GM15510 (cell line): ENCODE results near the gene ABT1.

ENCODE experiments used
- POLR2A ChIP-seq: IDR thresholded peaks from 3 replicates; pipeline ENCODE4 v1.6.1; 2011; ENCODE audit warnings: borderline replicate concordance; ENCODE audit not compliant: insufficient read length; ENCODE audit errors: extremely low read depth

The ABT1 gene

GRCh38 chr6:26568601-26569432 is 27.9 kb upstream of the ABT1 start:
- no peak for TF ChIP-seq POLR2A

GRCh38 chr6:26569433-26569764 is 27.4 kb upstream of the ABT1 start:
- no peak for TF ChIP-seq POLR2A

- no peak for TF ChIP-seq POLR2A
Measured at GRCh38 chr6:26570027-26570809, 26.5 kb upstream of the ABT1 start.

- no peak for TF ChIP-seq POLR2A
Measured at GRCh38 chr6:26571592-26572296, 25.0 kb upstream of the ABT1 start.

- no peak for TF ChIP-seq POLR2A
Measured at GRCh38 chr6:26575494-26575939, 21.2 kb upstream of the ABT1 start.

- no peak for TF ChIP-seq POLR2A
Measured at GRCh38 chr6:26576407-26576843, 20.3 kb upstream of the ABT1 start.

GRCh38 chr6:26576929-26577719 is 19.6 kb upstream of the ABT1 start:
- no peak for TF ChIP-seq POLR2A

- no peak for TF ChIP-seq POLR2A
Measured at GRCh38 chr6:26577720-26578072, 19.1 kb upstream of the ABT1 start.

GRCh38 chr6:26578279-26578678 is 18.5 kb upstream of the ABT1 start:
- no peak for TF ChIP-seq POLR2A

GRCh38 chr6:26578741-26579140 is 18.0 kb upstream of the ABT1 start:
- TF ChIP-seq POLR2A = no peak

GRCh38 chr6:26581164-26581915 is 15.4 kb upstream of the ABT1 start:
- no peak for TF ChIP-seq POLR2A

- no peak for TF ChIP-seq POLR2A
Measured at GRCh38 chr6:26588965-26589364, 7.8 kb upstream of the ABT1 start.

GRCh38 chr6:26592649-26593048 is 4.1 kb upstream of the ABT1 start:
- no peak for TF ChIP-seq POLR2A
